ENCODE data around the gene STXBP5. TPM values are rescaled to one million over a fixed set of nuclear protein-coding genes. Genes with fewer than 3 reads are reported as not detected.
"Not testable (repeated sequence)": the region's sequence is repeated elsewhere in the genome, so short reads cannot be mapped to it uniquely, and the experiment has no call there.

STXBP5 gene
- total RNA-seq, 2 donors from 2014 or later: 25.9 to 30.3 TPM

- WGBS, 2 donors: 100% methylated on average over 1 of the region's 1 CpG
- DNase-seq: no peak
- TF ChIP-seq POLR2A (IDR thresholded peaks at IDR 0.05): no peak
- no peak for TF ChIP-seq CTCF (IDR thresholded peaks at IDR 0.05)
- no peak overlapping the region for H3K4me3 ChIP-seq
- no peak for ATAC-seq
- intact Hi-C loops (cut with DNase I): no loop called here
- peaks cover 14% of the 10 kb centered on the region for H3K4me1 ChIP-seq
- no peaks in the 10 kb centered on the region for H3K27me3 ChIP-seq
- no peaks in the 10 kb centered on the region for H3K9me3 ChIP-seq
- H3K27ac ChIP-seq: no peak overlapping the region
- H3K36me3 ChIP-seq (replicated peaks in 1 of 2; ENCODE audit: insufficient read depth in 1 of 2, low read depth in 2 of 2): peaks cover 4 to 9% of the 10 kb centered on the region in 2 donors
Measured at GRCh38 chr6:147248859-147249258, 44.6 kb downstream of the STXBP5 start.

GRCh38 chr6:147251072-147251471, 46.9 kb downstream of the STXBP5 start:
- H3K9me3 ChIP-seq: no peaks in the 10 kb centered on the region
- H3K36me3 ChIP-seq (replicated peaks in 1 of 2; ENCODE audit: insufficient read depth in 1 of 2, low read depth in 2 of 2): peaks cover 4 to 9% of the 10 kb centered on the region in 2 donors
- no peaks in the 10 kb centered on the region for H3K27me3 ChIP-seq
- DNase-seq (no peak), ATAC-seq (no peak)
- H3K27ac ChIP-seq: no peak overlapping the region
- H3K4me1 ChIP-seq: no peaks in the 10 kb centered on the region
- intact Hi-C loops (cut with DNase I): no loop called here
- H3K4me3 ChIP-seq: no peak overlapping the region
- 93 to 98% methylated on average over 16 of the region's 16 CpGs for WGBS, 2 donors
- TF ChIP-seq CTCF (IDR thresholded peaks at IDR 0.05) (no peak), POLR2A (IDR thresholded peaks at IDR 0.05) (no peak)

- H3K4me3 ChIP-seq; ATAC-seq; H3K9me3 ChIP-seq; H3K27me3 ChIP-seq; H3K27ac ChIP-seq; H3K4me1 ChIP-seq; intact Hi-C loops (cut with DNase I); H3K36me3 ChIP-seq (replicated peaks in 1 of 2; ENCODE audit: insufficient read depth in 1 of 2, low read depth in 2 of 2); DNase-seq: not testable (repeated sequence)
- WGBS, 2 donors: 92 to 96% methylated on average over 6 of the region's 6 CpGs
Measured at GRCh38 chr6:147254929-147255473, 50.8 kb downstream of the STXBP5 start.

GRCh38 chr6:147255948-147256674, 51.9 kb downstream of the STXBP5 start:
- Histone ChIP-seq H3K9me3 (no peaks in the 10 kb centered on the region), H3K36me3 (replicated peaks in 1 of 2; ENCODE audit: insufficient read depth in 1 of 2, low read depth in 2 of 2) (peaks cover 3 to 4% of the 10 kb centered on the region in 2 donors), H3K4me3 (no peak overlapping the region), H3K4me1 (no peaks in the 10 kb centered on the region), H3K27ac (no peak overlapping the region), H3K27me3 (no peaks in the 10 kb centered on the region)
- TF ChIP-seq POLR2A (IDR thresholded peaks at IDR 0.05): no peak
- no peak for TF ChIP-seq CTCF (IDR thresholded peaks at IDR 0.05)
- no peak for DNase-seq
- intact Hi-C loops (cut with DNase I): no loop called here
- no peak for ATAC-seq
- 94 to 97% methylated on average over 3 of the region's 3 CpGs for WGBS, 2 donors

GRCh38 chr6:147257760-147258159, 53.5 kb downstream of the STXBP5 start:
- Histone ChIP-seq H3K4me1 (no peaks in the 10 kb centered on the region), H3K9me3 (no peaks in the 10 kb centered on the region), H3K36me3 (replicated peaks in 1 of 2; ENCODE audit: insufficient read depth in 1 of 2, low read depth in 2 of 2) (no peaks in the 10 kb centered on the region), H3K27me3 (no peaks in the 10 kb centered on the region), H3K27ac (no peak overlapping the region), H3K4me3 (no peak overlapping the region)
- no peak for TF ChIP-seq CTCF (IDR thresholded peaks at IDR 0.05)
- TF ChIP-seq POLR2A (IDR thresholded peaks at IDR 0.05): no peak
- ATAC-seq (no peak), DNase-seq (no peak)
- WGBS, 2 donors: 77 to 78% methylated on average over 5 of the region's 5 CpGs
- intact Hi-C loops (cut with DNase I): no loop called here

Data from body of pancreas (tissue), 4 donors.